Inferior parietal cortex (tissue), 1 donor: ENCODE data around the gene MACROD1.

ENCODE experiments used
- DNase-seq: peaks from one replicate; pipeline ENCODE4 v3.0.0-alpha.2; 2016; ENCODE audit errors: extremely low spot score

The MACROD1 gene

DNA sequence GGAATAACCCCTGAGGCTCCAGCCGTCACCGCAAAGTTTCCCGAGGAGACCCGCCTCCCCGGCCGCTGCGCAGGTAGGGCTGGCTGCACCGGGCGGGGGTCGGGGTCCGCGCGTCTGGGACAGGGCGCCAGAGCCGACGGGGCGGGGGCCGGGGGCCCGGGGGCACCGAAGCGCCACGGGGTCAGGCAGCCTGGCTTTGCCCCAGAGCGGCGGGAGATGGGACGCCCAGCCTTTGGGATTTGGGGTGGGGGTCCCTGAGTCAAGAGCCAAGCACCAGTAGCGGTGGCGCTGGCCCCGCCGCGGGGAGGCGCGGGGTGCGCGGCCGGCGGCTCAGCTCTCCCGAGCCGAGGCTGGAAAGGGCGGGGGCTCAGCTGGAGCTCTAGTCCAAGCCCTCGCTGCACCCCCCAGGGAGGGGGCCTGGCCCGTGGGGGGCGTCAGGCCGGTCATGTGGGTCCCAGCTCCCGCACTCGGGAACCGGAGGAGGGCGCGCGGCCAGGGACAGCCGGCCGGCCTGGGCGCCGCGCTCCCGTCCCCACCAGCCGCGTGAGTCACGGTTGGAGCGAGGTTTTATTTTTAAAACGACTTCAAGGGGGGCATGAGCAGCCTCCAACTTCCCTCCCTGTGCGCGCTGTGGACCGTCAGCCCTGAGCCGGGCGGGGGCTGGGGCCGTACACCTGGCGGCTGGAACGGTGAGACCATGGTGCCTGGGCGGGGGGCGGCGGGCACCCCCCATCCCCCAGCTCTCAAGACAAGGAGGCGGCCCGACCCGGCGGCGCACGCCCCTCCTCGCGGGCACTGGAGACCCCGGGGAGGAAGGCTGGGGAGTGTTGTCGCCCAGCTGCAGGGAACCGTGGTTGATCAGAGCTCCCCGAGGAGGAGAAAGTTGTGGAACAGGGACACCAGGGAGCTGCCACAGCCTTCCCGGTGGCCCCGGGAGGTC lies 129.6 kb downstream of the MACROD1 start:
- no peak for DNase-seq

GRCh38 chr11:64035576-64035975 lies 130.3 kb downstream of the MACROD1 start, which contains the start of gene FLRT1:
FLRT1 (plus strand) TSS chr11:64035931; CDS start chr11:64116268, 80,337 bp downstream.
- no peak for DNase-seq

DNA sequence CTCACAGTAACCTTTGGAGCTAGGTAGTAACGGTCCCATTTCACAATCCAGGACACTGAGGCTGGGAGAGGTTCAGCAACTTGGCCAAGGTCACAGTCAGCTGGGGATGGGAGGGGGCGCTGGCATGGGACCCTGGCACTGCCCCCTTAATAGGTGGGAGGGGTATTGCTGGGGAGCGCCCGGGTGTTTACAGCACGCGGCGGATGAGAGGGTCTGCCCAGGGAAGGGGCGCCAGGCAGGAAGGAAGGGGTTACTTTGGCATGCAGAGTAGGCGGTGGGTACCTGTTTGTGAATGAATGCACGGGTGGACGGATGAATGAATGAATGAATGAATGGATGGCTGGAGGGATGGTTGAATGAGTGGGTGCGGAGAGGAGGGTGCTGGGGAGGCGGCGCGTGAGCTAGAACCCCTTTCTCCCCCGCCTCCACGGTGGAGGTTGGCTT lies 130.8 kb downstream of the MACROD1 start:
- no peak for DNase-seq

DNA sequence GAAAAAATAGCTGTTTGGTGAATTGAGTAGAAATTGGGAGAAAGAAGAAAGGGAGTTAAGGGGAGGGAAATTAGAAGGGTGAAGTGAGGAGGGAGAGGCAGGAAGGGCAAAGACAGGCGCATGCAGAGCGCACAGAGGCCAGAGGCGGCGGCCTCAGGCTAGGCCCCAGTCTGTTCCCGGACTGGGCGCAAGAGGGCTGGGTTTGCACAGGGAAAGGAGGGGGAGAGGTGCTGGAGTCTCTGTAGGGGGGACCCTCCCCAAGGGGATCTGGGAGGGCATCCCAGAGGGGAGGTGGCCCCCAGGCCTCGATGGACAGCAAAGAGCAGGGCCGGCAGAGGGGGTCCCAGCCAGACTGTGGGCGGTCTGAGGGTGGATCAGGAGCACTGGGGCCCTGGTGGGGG lies 131.5 kb downstream of the MACROD1 start:
- no peak for DNase-seq

DNA sequence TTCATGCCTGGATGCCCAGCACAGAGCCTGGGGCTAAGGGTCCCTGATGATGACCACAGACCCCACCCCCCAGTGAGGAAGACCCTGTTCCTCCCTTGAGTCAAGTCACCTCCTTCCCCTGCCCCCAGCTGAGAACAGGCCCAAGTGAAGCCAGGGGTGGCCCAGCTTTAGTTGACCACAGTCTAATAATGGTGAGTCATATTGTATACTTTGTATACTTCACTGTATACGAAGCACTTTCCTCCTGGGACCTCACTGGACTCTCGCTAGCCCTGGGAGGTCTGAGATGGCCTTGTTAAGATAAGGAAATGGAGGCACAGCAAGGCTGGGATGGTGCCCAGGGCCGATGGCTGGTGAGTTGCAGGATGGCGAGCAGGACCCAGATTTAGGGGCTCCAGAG lies 133.9 kb downstream of the MACROD1 start:
- DNase-seq = no peak

GRCh38 chr11:64031001-64031400 lies 134.9 kb downstream of the MACROD1 start:
- no peak for DNase-seq

GRCh38 chr11:64029773-64030172 lies 136.1 kb downstream of the MACROD1 start:
- DNase-seq = no peak

DNA sequence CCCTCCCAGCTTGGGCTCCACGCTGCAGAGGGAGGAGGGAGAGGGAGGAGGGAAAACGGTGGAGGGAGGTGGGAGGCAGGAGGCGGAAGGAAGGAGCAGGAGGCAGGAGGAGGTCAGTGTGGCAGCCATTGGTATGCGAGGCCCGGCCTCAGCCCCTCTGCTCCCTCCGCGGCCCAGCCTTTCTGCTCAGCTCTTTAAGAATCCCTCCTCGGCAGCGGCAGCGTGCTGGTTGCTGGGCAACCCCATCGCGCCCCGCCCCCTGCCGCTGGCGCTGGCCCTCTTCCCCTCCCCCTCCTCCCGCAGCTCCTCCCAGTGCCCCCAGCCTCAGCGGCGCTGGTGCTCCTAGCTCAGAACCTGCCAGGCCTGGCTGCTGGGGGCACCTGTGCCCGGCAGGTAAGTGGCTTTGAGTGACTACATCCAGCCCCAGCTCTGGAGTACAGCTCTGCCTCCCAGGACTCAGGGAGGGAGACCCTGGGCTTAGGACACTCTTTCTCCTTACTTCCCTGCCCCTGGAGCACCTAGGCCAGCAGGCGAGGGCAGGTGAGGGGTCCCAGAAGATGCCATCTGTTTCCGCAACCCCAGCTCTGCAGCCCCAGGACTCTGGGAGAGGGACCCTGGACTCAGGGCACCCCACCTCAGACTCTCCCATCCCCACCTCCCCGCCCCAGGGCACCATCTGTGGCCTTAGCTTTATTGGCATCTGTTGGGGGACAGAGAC lies 137.4 kb downstream of the MACROD1 start:
- no peak for DNase-seq

GRCh38 chr11:64027651-64028397 lies 138.1 kb downstream of the MACROD1 start:
- DNase-seq = no peak

GRCh38 chr11:64026575-64027205 lies 139.2 kb downstream of the MACROD1 start:
- DNase-seq = no peak

- no peak for DNase-seq
These were observed 140.7 kb downstream of the MACROD1 start for GRCh38 chr11:64025205-64025604.

DNA sequence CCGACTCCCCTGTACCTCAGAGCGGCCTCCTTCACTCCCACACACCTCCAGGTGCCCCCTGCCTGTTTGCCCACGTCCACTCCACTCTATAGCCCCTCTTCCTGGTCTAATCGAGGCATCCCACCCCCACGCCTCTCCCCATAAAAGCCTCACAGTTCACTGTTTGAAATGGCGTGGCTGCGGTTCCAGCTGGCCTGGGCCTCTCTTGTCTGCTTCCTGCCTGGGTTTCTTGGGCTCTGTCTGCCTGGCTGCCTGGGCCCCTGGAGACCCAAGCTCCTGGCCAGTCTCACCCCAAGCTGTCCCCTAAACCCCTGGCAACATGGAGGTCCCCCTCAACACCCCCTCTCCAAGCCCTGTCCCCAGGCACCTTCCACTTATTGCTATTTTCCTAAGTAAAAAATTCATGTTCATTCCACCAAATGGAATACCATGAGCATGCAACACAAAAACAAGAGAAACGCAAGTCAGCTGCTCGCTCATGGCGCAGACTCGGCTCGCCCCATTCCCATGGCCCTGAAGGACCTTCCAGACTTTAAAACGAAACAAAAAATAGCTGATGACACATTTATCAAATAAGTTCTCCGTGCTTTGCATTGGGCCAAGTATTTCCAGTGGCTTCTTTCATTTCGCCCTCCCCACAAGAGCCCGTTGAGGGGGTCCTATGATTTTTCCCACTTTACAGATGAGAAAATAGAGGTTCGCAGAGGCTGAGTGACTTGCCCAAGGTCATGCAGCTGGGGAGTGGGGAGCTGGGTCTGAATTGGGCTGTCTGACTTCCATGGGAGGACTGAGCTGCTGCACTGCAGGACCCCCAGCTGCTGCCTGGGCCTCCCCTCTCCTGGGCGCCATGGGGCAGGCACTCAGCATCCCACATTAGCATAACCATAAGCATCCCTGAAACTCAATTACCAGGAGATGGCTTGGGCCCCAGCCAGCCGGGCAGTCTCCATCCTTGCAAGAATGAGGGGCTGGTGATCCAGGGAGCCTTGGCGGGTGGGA lies 141.9 kb downstream of the MACROD1 start:
- DNase-seq = no peak

GRCh38 chr11:64022125-64022784 lies 143.7 kb downstream of the MACROD1 start:
- DNase-seq = no peak

DNA sequence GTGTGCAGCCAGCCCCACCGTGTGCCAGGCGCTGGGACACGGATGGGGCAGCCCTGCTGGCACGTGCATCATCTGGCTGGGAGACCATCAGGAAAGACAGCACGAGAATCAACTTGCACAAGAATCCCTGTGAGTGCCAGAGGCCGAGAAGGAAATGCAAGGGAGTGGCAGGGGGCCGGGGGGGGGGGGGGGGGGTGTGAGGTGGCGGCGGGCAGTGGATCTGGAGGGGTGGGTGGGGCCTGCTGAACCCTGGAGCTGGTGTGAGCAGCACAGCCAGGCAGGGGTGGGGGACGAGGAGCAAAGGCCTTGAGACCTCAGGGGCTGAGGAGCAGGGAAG lies 144.2 kb downstream of the MACROD1 start:
- no peak for DNase-seq

- no peak for DNase-seq
These were observed 144.7 kb downstream of the MACROD1 start for GRCh38 chr11:64020976-64021756.

DNA sequence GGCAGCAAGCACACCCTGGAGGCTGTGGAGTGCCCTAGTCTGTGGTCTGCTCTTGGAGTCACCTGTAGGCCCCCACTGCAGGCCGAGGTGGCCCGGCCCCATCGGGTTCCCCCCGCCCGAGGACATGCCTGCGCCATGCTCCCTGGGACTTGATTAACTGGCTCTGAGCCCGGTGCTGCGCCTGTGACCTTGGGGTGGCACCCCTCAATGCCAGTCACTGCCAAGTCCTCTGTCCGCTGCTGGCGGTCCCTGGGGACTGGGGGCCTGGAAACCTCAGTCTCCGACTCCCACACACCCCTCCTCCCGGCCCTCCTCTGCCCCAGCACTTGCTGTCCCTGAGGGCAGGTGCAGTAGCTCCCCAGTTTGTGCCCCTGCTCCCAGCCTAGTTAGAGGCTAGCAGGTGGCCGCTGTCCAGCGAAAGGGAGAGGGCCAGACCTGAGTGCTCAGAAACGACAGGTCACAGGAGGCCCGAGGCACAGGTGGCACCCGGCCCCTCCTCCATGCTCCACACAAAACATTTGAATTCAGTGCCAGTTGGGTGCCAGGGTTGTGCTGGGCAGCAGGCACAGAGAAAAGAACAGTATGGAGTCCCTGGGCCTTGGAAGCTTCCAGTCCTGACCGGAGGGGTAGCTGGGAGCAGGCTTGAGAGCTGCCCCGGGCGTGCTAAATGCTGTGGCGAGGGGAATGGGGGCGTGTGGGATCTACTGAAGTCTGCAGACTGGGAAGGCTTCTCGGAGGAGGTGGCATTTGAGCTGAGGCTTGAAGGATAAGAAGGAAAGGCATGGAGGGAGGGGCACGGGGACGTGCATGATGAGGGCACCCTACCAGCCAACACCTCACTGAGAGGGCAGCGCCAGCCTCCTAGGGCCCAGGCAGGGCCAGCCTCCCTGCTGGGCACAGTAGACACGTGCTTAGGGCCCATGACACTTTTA lies 146.5 kb downstream of the MACROD1 start:
- no peak for DNase-seq

DNA sequence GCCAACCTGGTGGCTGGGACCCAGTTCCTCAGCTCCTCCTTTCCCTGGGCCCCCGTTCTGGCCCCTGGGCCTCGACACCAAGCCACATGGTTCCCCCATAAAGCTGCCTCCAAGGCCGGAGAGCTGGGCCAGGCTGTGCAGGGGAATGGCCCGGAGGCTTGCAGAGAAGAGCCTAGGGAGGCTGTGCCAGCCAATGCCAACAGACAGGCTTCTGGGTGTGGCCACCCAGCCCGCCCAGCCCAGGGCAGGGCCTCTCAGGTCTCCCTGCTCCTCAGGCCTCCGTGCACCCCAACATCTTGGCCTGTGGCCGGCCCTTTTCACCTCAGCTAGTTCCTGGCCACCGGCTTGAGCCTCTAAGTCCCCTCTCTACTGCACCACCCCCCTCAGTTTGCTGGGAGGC lies 147.6 kb downstream of the MACROD1 start:
- no peak for DNase-seq

GRCh38 chr11:64017945-64018224 lies 148.0 kb downstream of the MACROD1 start:
- DNase-seq = no peak
